ENCODE data around the gene BMP6. TPM values are rescaled to one million over a fixed set of nuclear protein-coding genes. Genes with fewer than 3 reads are reported as not detected.
A peak's percentile ranks its signal among the peaks of the same experiment; 100 is the strongest.

BMP6 gene
- total RNA-seq, 6 experiments from 2014 or later: 1.8 to 4.4 (median 2.6) TPM

- intact Hi-C loops (cut with DNase I): no loop called here
- TF ChIP-seq, protein P1, sequence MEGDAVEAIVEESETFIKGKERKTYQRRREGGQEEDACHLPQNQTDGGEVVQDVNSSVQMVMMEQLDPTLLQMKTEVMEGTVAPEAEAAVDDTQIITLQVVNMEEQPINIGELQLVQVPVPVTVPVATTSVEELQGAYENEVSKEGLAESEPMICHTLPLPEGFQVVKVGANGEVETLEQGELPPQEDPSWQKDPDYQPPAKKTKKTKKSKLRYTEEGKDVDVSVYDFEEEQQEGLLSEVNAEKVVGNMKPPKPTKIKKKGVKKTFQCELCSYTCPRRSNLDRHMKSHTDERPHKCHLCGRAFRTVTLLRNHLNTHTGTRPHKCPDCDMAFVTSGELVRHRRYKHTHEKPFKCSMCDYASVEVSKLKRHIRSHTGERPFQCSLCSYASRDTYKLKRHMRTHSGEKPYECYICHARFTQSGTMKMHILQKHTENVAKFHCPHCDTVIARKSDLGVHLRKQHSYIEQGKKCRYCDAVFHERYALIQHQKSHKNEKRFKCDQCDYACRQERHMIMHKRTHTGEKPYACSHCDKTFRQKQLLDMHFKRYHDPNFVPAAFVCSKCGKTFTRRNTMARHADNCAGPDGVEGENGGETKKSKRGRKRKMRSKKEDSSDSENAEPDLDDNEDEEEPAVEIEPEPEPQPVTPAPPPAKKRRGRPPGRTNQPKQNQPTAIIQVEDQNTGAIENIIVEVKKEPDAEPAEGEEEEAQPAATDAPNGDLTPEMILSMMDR (IDR thresholded peaks at IDR 0.05): no peak
- no peak for TF ChIP-seq POLR2A (IDR thresholded peaks at IDR 0.05)
- H3K27me3 ChIP-seq: peaks cover 0 to 4% of the 10 kb centered on the region in 2 donors
- H3K4me1 ChIP-seq: no peaks in the 10 kb centered on the region
- DNase-seq (no peak), ATAC-seq (no peak)
- H3K4me3 ChIP-seq: no peak overlapping the region
- H3K36me3 ChIP-seq: no peaks in the 10 kb centered on the region
- no peak overlapping the region for H3K27ac ChIP-seq
- no peaks in the 10 kb centered on the region for H3K9me3 ChIP-seq
- WGBS (ENCODE audit: insufficient coverage, low coverage, low lambda C conversion rate, missing lambda C conversion rate): 8% methylated on average over 1 of the region's 1 CpG
Measured at GRCh38 chr6:7684076-7684475, 41.8 kb upstream of the BMP6 start.

- Histone ChIP-seq H3K27me3 (peaks cover 0 to 4% of the 10 kb centered on the region in 2 donors), H3K4me1 (no peaks in the 10 kb centered on the region), H3K9me3 (no peaks in the 10 kb centered on the region), H3K4me3 (no peak overlapping the region), H3K27ac (no peak overlapping the region), H3K36me3 (no peaks in the 10 kb centered on the region)
- DNase-seq: no peak
- 40% methylated on average over 3 of the region's 4 CpGs for WGBS (ENCODE audit: insufficient coverage, low coverage, low lambda C conversion rate, missing lambda C conversion rate)
- intact Hi-C loops (cut with DNase I): no loop called here
- no peak for TF ChIP-seq POLR2A (IDR thresholded peaks at IDR 0.05)
- TF ChIP-seq, protein P1 (IDR thresholded peaks at IDR 0.05): no peak
- ATAC-seq: no peak
Measured at GRCh38 chr6:7684843-7685242, 41.1 kb upstream of the BMP6 start.

GRCh38 chr6:7685276-7685675 is 40.6 kb upstream of the BMP6 start:
- TF ChIP-seq, protein P1 (IDR thresholded peaks at IDR 0.05): no peak
- TF ChIP-seq POLR2A (IDR thresholded peaks at IDR 0.05): no peak
- no peak overlapping the region for H3K4me3 ChIP-seq
- no peaks in the 10 kb centered on the region for H3K4me1 ChIP-seq
- H3K27me3 ChIP-seq: peaks cover 0 to 4% of the 10 kb centered on the region in 2 donors
- no peaks in the 10 kb centered on the region for H3K9me3 ChIP-seq
- ATAC-seq (no peak), DNase-seq (no peak)
- intact Hi-C loops (cut with DNase I): no loop called here
- no peaks in the 10 kb centered on the region for H3K36me3 ChIP-seq
- H3K27ac ChIP-seq: no peak overlapping the region
- WGBS (ENCODE audit: insufficient coverage, low coverage, low lambda C conversion rate, missing lambda C conversion rate): 40% methylated on average over 1 of the region's 1 CpG

DNA sequence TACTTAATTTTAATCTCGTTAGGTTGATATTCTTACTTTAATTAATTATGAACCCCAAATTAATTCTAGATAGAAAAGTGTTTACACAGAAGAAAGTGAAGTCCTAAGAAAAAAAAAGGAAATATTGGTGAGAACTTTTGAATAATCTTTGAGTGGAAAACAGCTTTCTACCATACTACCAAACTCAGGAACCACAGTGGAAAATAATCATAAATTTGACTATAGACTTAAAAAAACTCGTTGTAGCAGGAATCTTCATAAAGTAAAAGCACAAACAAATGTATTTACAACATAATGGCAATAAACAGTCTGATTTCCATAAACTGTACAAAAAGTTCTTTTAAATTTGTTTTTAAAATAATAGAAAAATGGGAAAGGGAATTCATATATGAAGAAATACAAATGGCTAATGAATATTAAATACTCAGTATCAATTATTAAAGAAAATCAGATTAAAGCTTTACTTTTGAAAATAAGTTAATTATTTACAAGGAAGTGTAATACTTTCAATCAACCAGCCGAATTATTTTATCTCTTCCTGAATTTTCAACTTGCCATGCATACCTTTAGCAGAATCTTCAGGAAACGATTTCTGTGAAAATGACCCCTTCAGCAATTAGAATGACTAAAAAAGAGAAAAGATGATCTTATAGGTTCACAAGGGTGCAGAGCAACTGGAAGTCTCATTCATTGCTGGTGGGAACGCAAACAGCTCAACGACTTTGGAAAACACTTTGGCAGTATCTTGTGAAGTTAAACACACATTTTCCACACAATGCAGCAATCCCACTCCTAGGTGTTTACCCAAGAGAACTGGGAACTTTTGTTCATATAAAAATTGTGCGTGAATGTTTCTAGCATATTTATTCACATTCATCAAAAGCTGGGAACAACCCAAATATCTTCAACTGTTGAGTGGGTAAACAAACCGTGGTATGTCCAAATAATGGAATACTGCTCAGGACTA is 38.5 kb upstream of the BMP6 start:
- TF ChIP-seq, protein P1 (IDR thresholded peaks at IDR 0.05): no peak
- TF ChIP-seq POLR2A (IDR thresholded peaks at IDR 0.05): no peak
- DNase-seq (no peak), ATAC-seq (peak in 1 of 4 donors; percentile 34)
- Histone ChIP-seq H3K27ac (no peak overlapping the region), H3K4me3 (no peak overlapping the region), H3K9me3 (no peaks in the 10 kb centered on the region), H3K4me1 (no peaks in the 10 kb centered on the region), H3K27me3 (peaks cover 0 to 4% of the 10 kb centered on the region in 2 donors), H3K36me3 (no peaks in the 10 kb centered on the region)
- intact Hi-C loops (cut with DNase I): no loop called here
- 33% methylated on average over 8 of the region's 8 CpGs for WGBS (ENCODE audit: insufficient coverage, low coverage, low lambda C conversion rate, missing lambda C conversion rate)
